ENCODE results near the gene TCF7L2. TPM values are rescaled to one million over a fixed set of nuclear protein-coding genes. Genes with fewer than 3 reads are reported as not detected.

Gene TCF7L2
- polyA plus RNA-seq, 1 donor from 2014 or later = 1.7 TPM

DNA sequence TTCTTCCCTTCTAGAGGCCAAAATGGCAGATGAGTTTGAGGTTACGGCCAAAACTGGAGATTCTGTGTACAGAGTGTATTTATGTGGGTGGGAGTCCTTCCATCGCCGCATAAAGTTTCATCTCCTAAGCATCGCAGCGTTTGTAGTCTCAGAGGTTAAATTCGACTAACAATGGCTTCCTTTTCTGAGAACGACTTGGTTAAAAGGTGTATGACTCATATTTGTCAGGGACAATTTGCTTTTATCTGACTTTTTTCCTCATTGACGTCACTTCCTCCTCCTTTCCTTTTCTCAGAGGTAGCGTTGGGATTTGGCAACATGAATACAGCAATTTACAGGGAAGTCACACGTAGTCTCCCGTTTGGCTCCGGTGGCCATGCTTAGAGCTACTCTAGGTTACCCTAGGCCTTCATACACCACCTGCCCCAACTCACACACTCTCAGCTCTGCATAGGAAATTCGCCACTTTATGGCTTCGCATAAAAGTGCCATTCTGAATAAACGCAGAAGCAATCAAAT is 37.6 kb upstream of the TCF7L2 start:
- Histone ChIP-seq H3K79me2 (replicated peaks; ENCODE audit: insufficient read depth, low read length) (no peaks in the 10 kb centered on the region), H3K27me3 (ENCODE audit: insufficient read depth, low read depth, low read length) (no peaks in the 10 kb centered on the region), H3K27ac (ENCODE audit: low read length) (no peak overlapping the region), H3K4me2 (ENCODE audit: low read length) (no peak overlapping the region), H3K36me3 (ENCODE audit: insufficient read depth, low read length) (no peaks in the 10 kb centered on the region), H3F3A (ENCODE audit: insufficient read depth, low read length, poor library complexity, severe bottlenecking) (no peaks in the 10 kb centered on the region), H4K20me1 (ENCODE audit: insufficient read depth) (no peaks in the 10 kb centered on the region), H2AFZ (ENCODE audit: low read depth, low read length) (no peak overlapping the region), H3K9me3 (ENCODE audit: low read length) (no peaks in the 10 kb centered on the region), H3K4me3 (ENCODE audit: low read length) (no peak overlapping the region), H3K9ac (ENCODE audit: low read length) (no peak overlapping the region), H3K9me2 (ENCODE audit: insufficient read depth, low read length) (no peaks in the 10 kb centered on the region)
- TF ChIP-seq EP300 (conservative IDR thresholded peaks at IDR 0.05; ENCODE audit: poor library complexity, severe bottlenecking) (no peak), SMC3 (conservative IDR thresholded peaks at IDR 0.05; ENCODE audit: poor library complexity) (no peak), MXI1 (conservative IDR thresholded peaks at IDR 0.05; ENCODE audit: poor library complexity, severe bottlenecking) (no peak), REST (IDR thresholded peaks at IDR 0.05; ENCODE audit: borderline replicate concordance) (no peak), TAF1 (IDR thresholded peaks at IDR 0.05; ENCODE audit: low read depth) (no peak), RAD21 (conservative IDR thresholded peaks at IDR 0.05) (no peak)

GRCh38 chr10:112913255-112913654 is 36.8 kb upstream of the TCF7L2 start:
- no peak overlapping the region for H3K9ac ChIP-seq (ENCODE audit: low read length)
- TF ChIP-seq TAF1 (IDR thresholded peaks at IDR 0.05; ENCODE audit: low read depth) (no peak), POLR2AphosphoS5 (IDR thresholded peaks at IDR 0.05) (no peak), REST (IDR thresholded peaks at IDR 0.05; ENCODE audit: borderline replicate concordance) (no peak)
- H2AFZ ChIP-seq (ENCODE audit: low read depth, low read length) = no peak overlapping the region
- H4K20me1 ChIP-seq (ENCODE audit: insufficient read depth) = no peaks in the 10 kb centered on the region
- H3K4me3 ChIP-seq (ENCODE audit: low read length) = no peak overlapping the region
- no peaks in the 10 kb centered on the region for H3K27me3 ChIP-seq (ENCODE audit: insufficient read depth, low read depth, low read length)
- H3K79me2 ChIP-seq (replicated peaks; ENCODE audit: insufficient read depth, low read length) = no peaks in the 10 kb centered on the region
- no peaks in the 10 kb centered on the region for H3F3A ChIP-seq (ENCODE audit: insufficient read depth, low read length, poor library complexity, severe bottlenecking)
- no peaks in the 10 kb centered on the region for H3K9me3 ChIP-seq (ENCODE audit: low read length)
- no peak overlapping the region for H3K27ac ChIP-seq (ENCODE audit: low read length)
- H3K36me3 ChIP-seq (ENCODE audit: insufficient read depth, low read length) = no peaks in the 10 kb centered on the region
- H3K4me2 ChIP-seq (ENCODE audit: low read length) = no peak overlapping the region
- H3K9me2 ChIP-seq (ENCODE audit: insufficient read depth, low read length) = no peaks in the 10 kb centered on the region
